Activated T-cell treated with anti-CD3 and anti-CD28 coated beads, Interleukin-2, amount 50 U/mL, for 24 hours (primary cell): ENCODE data around the gene LEF1.
A peak's percentile ranks its signal among the peaks of the same experiment; 100 is the strongest.

Experiments
- DNase-seq: peaks from one replicate; pipeline ENCODE4 v3.0.0-alpha.2; 2020
- H3K27ac Mint-ChIP-seq: 2 replicates; pipeline ENCODE4 v1.8.0; 2020; ENCODE audit warnings: mild to moderate bottlenecking, mixed read lengths
- H3K27me3 Mint-ChIP-seq: 2 replicates; pipeline ENCODE4 v1.8.0; 2020; ENCODE audit warnings: mixed read lengths
- H3K36me3 Mint-ChIP-seq: 2 replicates; pipeline ENCODE4 v1.8.0; 2020; ENCODE audit warnings: low read depth, mixed read lengths
- H3K4me1 Mint-ChIP-seq: 2 replicates; pipeline ENCODE4 v1.8.0; 2020; ENCODE audit warnings: low read depth, mixed read lengths
- H3K4me3 Mint-ChIP-seq: 2 replicates; pipeline ENCODE4 v1.8.0; 2020; ENCODE audit warnings: mild to moderate bottlenecking, moderate library complexity, mixed read lengths
- H3K9me3 Mint-ChIP-seq: 2 replicates; pipeline ENCODE4 v1.8.0; 2020; ENCODE audit warnings: mixed read lengths

Gene LEF1

GRCh38 chr4:108192056-108192455, 23.3 kb upstream of the LEF1 start:
- no peak for DNase-seq
- no peak overlapping the region for H3K4me3 Mint-ChIP-seq
- peaks cover 15% of the 10 kb centered on the region for H3K4me1 Mint-ChIP-seq
- no peaks in the 10 kb centered on the region for H3K27me3 Mint-ChIP-seq
- H3K36me3 Mint-ChIP-seq = no peaks in the 10 kb centered on the region
- no peaks in the 10 kb centered on the region for H3K9me3 Mint-ChIP-seq
- no peak overlapping the region for H3K27ac Mint-ChIP-seq

- H3K9me3 Mint-ChIP-seq = no peaks in the 10 kb centered on the region
- no peaks in the 10 kb centered on the region for H3K36me3 Mint-ChIP-seq
Measured at GRCh38 chr4:108191269-108191914, 22.7 kb upstream of the LEF1 start.

GRCh38 chr4:108188770-108189169, 20.0 kb upstream of the LEF1 start:
- no peak for DNase-seq
- Mint-ChIP-seq H3K27ac (no peak overlapping the region), H3K4me3 (no peak overlapping the region), H3K9me3 (no peaks in the 10 kb centered on the region), H3K27me3 (no peaks in the 10 kb centered on the region), H3K4me1 (peaks cover 20% of the 10 kb centered on the region), H3K36me3 (no peaks in the 10 kb centered on the region)

More at GRCh38 chr4:108191269-108191914, 22.7 kb upstream of the LEF1 start:
- Mint-ChIP-seq H3K27me3 (no peaks in the 10 kb centered on the region), H3K4me1 (peaks cover 15% of the 10 kb centered on the region), H3K4me3 (no peak overlapping the region), H3K27ac (no peak overlapping the region)
- no peak for DNase-seq

GRCh38 chr4:108185252-108185651, 16.5 kb upstream of the LEF1 start:
- Mint-ChIP-seq H3K27ac (no peak overlapping the region), H3K36me3 (no peaks in the 10 kb centered on the region), H3K4me3 (no peak overlapping the region), H3K27me3 (no peaks in the 10 kb centered on the region), H3K9me3 (no peaks in the 10 kb centered on the region), H3K4me1 (peaks cover 11% of the 10 kb centered on the region)
- DNase-seq = no peak

- no peak overlapping the region for H3K27ac Mint-ChIP-seq
- no peaks in the 10 kb centered on the region for H3K36me3 Mint-ChIP-seq
- peaks cover 11% of the 10 kb centered on the region for H3K4me1 Mint-ChIP-seq
- no peaks in the 10 kb centered on the region for H3K27me3 Mint-ChIP-seq
- DNase-seq = no peak
- H3K4me3 Mint-ChIP-seq = no peak overlapping the region
- H3K9me3 Mint-ChIP-seq = no peaks in the 10 kb centered on the region
Measured at GRCh38 chr4:108184453-108185049, 15.8 kb upstream of the LEF1 start.

GRCh38 chr4:108181704-108182103, 13.0 kb upstream of the LEF1 start:
- Mint-ChIP-seq H3K36me3 (peaks cover 13% of the 10 kb centered on the region), H3K4me3 (no peak overlapping the region), H3K27ac (no peak overlapping the region), H3K4me1 (peaks cover 11% of the 10 kb centered on the region), H3K9me3 (no peaks in the 10 kb centered on the region), H3K27me3 (no peaks in the 10 kb centered on the region)
- DNase-seq = no peak

GRCh38 chr4:108180513-108180912, 11.8 kb upstream of the LEF1 start:
- H3K36me3 Mint-ChIP-seq = peaks cover 19% of the 10 kb centered on the region
- no peak overlapping the region for H3K27ac Mint-ChIP-seq
- DNase-seq = no peak

GRCh38 chr4:108175966-108176365, 7.2 kb upstream of the LEF1 start:
- H3K4me1 Mint-ChIP-seq = peaks cover 32% of the 10 kb centered on the region
- H3K27ac Mint-ChIP-seq = no peak overlapping the region
- no peak for DNase-seq
- H3K9me3 Mint-ChIP-seq = no peaks in the 10 kb centered on the region
- peaks cover 22% of the 10 kb centered on the region for H3K36me3 Mint-ChIP-seq
- no peaks in the 10 kb centered on the region for H3K27me3 Mint-ChIP-seq
- no peak overlapping the region for H3K4me3 Mint-ChIP-seq

More at GRCh38 chr4:108180513-108180912, 11.8 kb upstream of the LEF1 start:
- peaks cover 14% of the 10 kb centered on the region for H3K4me1 Mint-ChIP-seq
- no peaks in the 10 kb centered on the region for H3K27me3 Mint-ChIP-seq
- H3K4me3 Mint-ChIP-seq = no peak overlapping the region
- no peaks in the 10 kb centered on the region for H3K9me3 Mint-ChIP-seq

- Mint-ChIP-seq H3K36me3 (peaks cover 22% of the 10 kb centered on the region), H3K27me3 (peaks cover 9% of the 10 kb centered on the region), H3K4me3 (no peak overlapping the region), H3K27ac (no peak overlapping the region), H3K9me3 (no peaks in the 10 kb centered on the region), H3K4me1 (peaks cover 43% of the 10 kb centered on the region)
- no peak for DNase-seq
Measured at GRCh38 chr4:108174856-108175255, 6.1 kb upstream of the LEF1 start.

- H3K4me3 Mint-ChIP-seq = peak overlapping the region; percentile 92
- H3K36me3 Mint-ChIP-seq = peaks cover 22% of the 10 kb centered on the region
- H3K9me3 Mint-ChIP-seq = no peaks in the 10 kb centered on the region
- peaks cover 53% of the 10 kb centered on the region for H3K4me1 Mint-ChIP-seq
- no peak for DNase-seq
- H3K27ac Mint-ChIP-seq = peak overlapping the region; percentile 98
- H3K27me3 Mint-ChIP-seq = peaks cover 14% of the 10 kb centered on the region
Measured at GRCh38 chr4:108173599-108174057, 4.9 kb upstream of the LEF1 start.

- H3K36me3 Mint-ChIP-seq = peaks cover 25% of the 10 kb centered on the region
- peak overlapping the region; percentile 92 for H3K4me3 Mint-ChIP-seq
- peak; percentile 85 for DNase-seq
- H3K4me1 Mint-ChIP-seq = peaks cover 53% of the 10 kb centered on the region
- no peaks in the 10 kb centered on the region for H3K9me3 Mint-ChIP-seq
- H3K27ac Mint-ChIP-seq = peak overlapping the region; percentile 98
- H3K27me3 Mint-ChIP-seq = peaks cover 14% of the 10 kb centered on the region
Measured at GRCh38 chr4:108172753-108173598, 4.2 kb upstream of the LEF1 start.

- Mint-ChIP-seq H3K9me3 (no peaks in the 10 kb centered on the region), H3K36me3 (peaks cover 22% of the 10 kb centered on the region), H3K4me1 (peaks cover 53% of the 10 kb centered on the region), H3K27ac (peak overlapping the region; percentile 89), H3K27me3 (peaks cover 14% of the 10 kb centered on the region), H3K4me3 (peak overlapping the region; percentile 92)
- peak; percentile 75 for DNase-seq
Measured at GRCh38 chr4:108172231-108172752, 3.6 kb upstream of the LEF1 start.

- peak; percentile 70 for DNase-seq
- no peaks in the 10 kb centered on the region for H3K9me3 Mint-ChIP-seq
- peaks cover 14% of the 10 kb centered on the region for H3K27me3 Mint-ChIP-seq
- H3K4me1 Mint-ChIP-seq = peaks cover 53% of the 10 kb centered on the region
- H3K4me3 Mint-ChIP-seq = peak overlapping the region; percentile 92
- peak overlapping the region; percentile 89 for H3K27ac Mint-ChIP-seq
- H3K36me3 Mint-ChIP-seq = peaks cover 20% of the 10 kb centered on the region
Measured at GRCh38 chr4:108171339-108172230, 2.9 kb upstream of the LEF1 start.
